Upper lobe of left lung (tissue), 6 donors: ENCODE measurements around the gene PIGB. TPM values are rescaled to one million over a fixed set of nuclear protein-coding genes. Genes with fewer than 3 reads are reported as not detected.
A peak's percentile ranks its signal among the peaks of the same experiment; 100 is the strongest.

Experiments used
- ATAC-seq, 2 donors: fragments of 200-7000 bp; cut with Tn5 transposase; one replicate each; pipeline ENCODE4 v1.9.1; 2022; ENCODE audit warnings: mild to moderate bottlenecking in 2 of 2, moderate library complexity in 2 of 2; ENCODE audit not compliant: low FRiP score in 2 of 2
- DNase-seq, 2 donors: peaks; one replicate each; pipeline ENCODE4 v3.0.0-alpha.2; 2019 to 2020
- H3K27ac ChIP-seq, 4 donors: fragments of 200-600 bp; sonication (generic); one replicate each; pipeline ENCODE4 v1.5.1; 2016 to 2019
- H3K27me3 ChIP-seq, 4 donors: fragments of 200-600 bp; sonication (generic); one replicate each; pipeline ENCODE4 v1.5.1; 2017 to 2019
- H3K36me3 ChIP-seq, 4 donors: fragments of 200-600 bp; sonication (generic); one replicate each; pipeline ENCODE4 v1.5.1; 2016 to 2019
- H3K4me1 ChIP-seq, 4 donors: fragments of 200-600 bp; sonication (generic); one replicate each; pipeline ENCODE4 v1.5.1; 2018 to 2019
- H3K4me3 ChIP-seq, 4 donors: fragments of 200-600 bp; sonication (generic); one replicate each; pipeline ENCODE4 v1.5.1; 2017 to 2019; ENCODE audit warnings: mild to moderate bottlenecking in 2 of 4, moderate library complexity in 1 of 4
- H3K9me3 ChIP-seq, 4 donors: fragments of 200-600 bp; sonication (generic); one replicate each; pipeline ENCODE4 v1.5.1; 2018 to 2019
- CTCF ChIP-seq, 6 experiments: fragments of 450-650 bp in 4 of 6; fragments of 200-600 bp in 2 of 6; sonication (generic) in 2 of 6; IDR thresholded peaks; one replicate each; pipeline ENCODE4 v1.5.1; 2016 to 2019; ENCODE audit warnings: antibody characterized with exemption in 6 of 6
- EP300 ChIP-seq, 4 donors: sonication (generic); formaldehyde crosslinking; IDR thresholded peaks; one replicate each; pipeline ENCODE4 v1.5.1; 2017; ENCODE audit warnings: antibody characterized with exemption in 4 of 4, control low read depth in 2 of 4
- POLR2A ChIP-seq, 4 donors: fragments of 450-650 bp; IDR thresholded peaks; one replicate each; pipeline ENCODE4 v1.5.1; 2016 to 2017; ENCODE audit warnings: antibody characterized with exemption in 4 of 4, mild to moderate bottlenecking in 2 of 4
- POLR2AphosphoS5 ChIP-seq, 2 donors: sonication (generic); formaldehyde crosslinking; IDR thresholded peaks; one replicate each; pipeline ENCODE4 v1.5.1; 2017; ENCODE audit warnings: antibody characterized with exemption in 2 of 2
- WGBS, 2 donors: methylation state at CpG; one replicate each; pipeline ENCODE4 v1.1.5; 2017 to 2018; 5-methylcytosine and 5-hydroxymethylcytosine counted together
- total RNA-seq, 6 donors: library from RNA; depleted of rRNA in 4 of 6; stranded (reverse); fragments of >200 nt in 4 of 6; gene quantifications; one replicate each; pipeline versions ENCODE4 v1.1.0 to v1.2.1, GENCODE V29; 2016 to 2021
- donor health status: DM: no; HTN: no; CAD: no; lungs with moderate emphysema.
- donor health status: DM: no; HTN: yes; CAD: no; lungs with severe emphysema.

PIGB gene
- total RNA-seq, 6 donors from 2014 or later: 3.0 to 14.7 (median 9.3) TPM

- no peak overlapping the region for H3K4me3 ChIP-seq
- peaks cover 0 to 46% (median 15%) of the 10 kb centered on the region in 4 donors for H3K36me3 ChIP-seq
- no peaks in the 10 kb centered on the region for H3K4me1 ChIP-seq
- H3K9me3 ChIP-seq: no peaks in the 10 kb centered on the region
- WGBS, 2 donors: 65 to 70% methylated on average over 10 of the region's 10 CpGs
- TF ChIP-seq POLR2A (IDR thresholded peaks at IDR 0.05) (no peak), EP300 (IDR thresholded peaks at IDR 0.05) (no peak), CTCF (IDR thresholded peaks at IDR 0.05) (no peak), POLR2AphosphoS5 (IDR thresholded peaks at IDR 0.05) (no peak)
- H3K27me3 ChIP-seq: no peaks in the 10 kb centered on the region
- ATAC-seq (no peak), DNase-seq (peak in 1 of 2 donors; percentile 83)
- H3K27ac ChIP-seq: no peak overlapping the region
These were observed 42.0 kb downstream of the PIGB start for GRCh38 chr15:55361048-55361447.

DNA sequence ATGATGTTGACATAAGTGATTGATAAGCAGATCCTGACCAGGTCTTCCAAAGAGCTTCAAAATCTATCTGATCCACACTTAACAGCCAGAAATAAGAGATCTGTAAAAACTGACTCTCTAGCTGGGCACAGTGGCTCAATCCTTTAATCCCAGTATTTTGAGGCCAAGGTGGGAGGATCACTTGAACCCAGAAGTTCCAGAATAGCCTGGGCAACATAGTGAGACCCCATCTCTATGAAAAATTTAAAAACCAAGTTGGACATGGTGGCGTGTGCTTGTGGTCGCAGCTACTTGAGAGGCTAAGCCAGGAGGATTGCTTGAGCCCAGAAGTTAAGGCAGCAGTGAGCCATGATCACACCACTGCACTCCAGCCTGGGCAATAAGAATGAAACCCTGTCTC, 43.6 kb downstream of the PIGB start:
- Histone ChIP-seq H3K27me3 (no peaks in the 10 kb centered on the region), H3K36me3 (peaks cover 0 to 45% (median 15%) of the 10 kb centered on the region in 4 donors), H3K27ac (no peak overlapping the region), H3K9me3 (no peaks in the 10 kb centered on the region), H3K4me3 (no peak overlapping the region), H3K4me1 (no peaks in the 10 kb centered on the region)
- DNase-seq (no peak), ATAC-seq (no peak)
- 98 to 100% methylated on average over 2 of the region's 2 CpGs for WGBS, 2 donors
- TF ChIP-seq POLR2A (IDR thresholded peaks at IDR 0.05): no peak
- TF ChIP-seq POLR2AphosphoS5 (IDR thresholded peaks at IDR 0.05): no peak
- TF ChIP-seq CTCF (IDR thresholded peaks at IDR 0.05): no peak
- TF ChIP-seq EP300 (IDR thresholded peaks at IDR 0.05): no peak

- 78 to 82% methylated on average over 1 of the region's 1 CpG for WGBS, 2 donors
- H3K27me3 ChIP-seq: no peaks in the 10 kb centered on the region
- TF ChIP-seq POLR2A (IDR thresholded peaks at IDR 0.05) (no peak), POLR2AphosphoS5 (IDR thresholded peaks at IDR 0.05) (no peak), EP300 (IDR thresholded peaks at IDR 0.05) (no peak), CTCF (IDR thresholded peaks at IDR 0.05) (no peak)
- ATAC-seq: no peak
- H3K36me3 ChIP-seq: peaks cover 5 to 67% (median 27%) of the 10 kb centered on the region in 4 donors
- H3K4me3 ChIP-seq: no peak overlapping the region
- DNase-seq: no peak
- no peak overlapping the region for H3K27ac ChIP-seq
- H3K9me3 ChIP-seq: no peaks in the 10 kb centered on the region
- H3K4me1 ChIP-seq: no peaks in the 10 kb centered on the region
These were observed 48.0 kb downstream of the PIGB start for GRCh38 chr15:55366981-55367380.

- TF ChIP-seq EP300 (IDR thresholded peaks at IDR 0.05): no peak
- no peak for TF ChIP-seq CTCF (IDR thresholded peaks at IDR 0.05)
- TF ChIP-seq POLR2AphosphoS5 (IDR thresholded peaks at IDR 0.05): no peak
- no peak for TF ChIP-seq POLR2A (IDR thresholded peaks at IDR 0.05)
- peaks cover 0 to 14% (median 11%) of the 10 kb centered on the region in 4 donors for H3K4me1 ChIP-seq
- no peaks in the 10 kb centered on the region for H3K9me3 ChIP-seq
- peaks cover 11 to 73% (median 28%) of the 10 kb centered on the region in 4 donors for H3K36me3 ChIP-seq
- no peaks in the 10 kb centered on the region for H3K27me3 ChIP-seq
- H3K4me3 ChIP-seq: no peak overlapping the region
- ATAC-seq: no peak
- peak overlapping the region in 3 of 4 donors; percentile 21 to 50 (median 47) for H3K27ac ChIP-seq
- WGBS, 2 donors: 22 to 26% methylated on average over 3 of the region's 3 CpGs
- no peak for DNase-seq
These were observed 53.8 kb downstream of the PIGB start for GRCh38 chr15:55372701-55373440.

- H3K27ac ChIP-seq: no peak overlapping the region
- WGBS, 2 donors: 87 to 93% methylated on average over 5 of the region's 5 CpGs
- no peaks in the 10 kb centered on the region for H3K9me3 ChIP-seq
- DNase-seq (no peak), ATAC-seq (no peak)
- no peak overlapping the region for H3K4me3 ChIP-seq
- TF ChIP-seq CTCF (IDR thresholded peaks at IDR 0.05): no peak
- TF ChIP-seq EP300 (IDR thresholded peaks at IDR 0.05): no peak
- no peak for TF ChIP-seq POLR2A (IDR thresholded peaks at IDR 0.05)
- TF ChIP-seq POLR2AphosphoS5 (IDR thresholded peaks at IDR 0.05): no peak
- peaks cover 5 to 76% (median 29%) of the 10 kb centered on the region in 4 donors for H3K36me3 ChIP-seq
- H3K4me1 ChIP-seq: no peaks in the 10 kb centered on the region
- no peaks in the 10 kb centered on the region for H3K27me3 ChIP-seq
These were observed 60.1 kb downstream of the PIGB start for GRCh38 chr15:55379095-55379494.
